K562 (cell line): ENCODE data around the gene AKAP6.

Experiments used
- CBFA2T3 ChIP-seq: fragments of 450-650 bp; IDR thresholded peaks from 2 replicates; pipeline ENCODE4 v1.6.1; 2017
- DNMT1 ChIP-seq: fragments of 450-650 bp; IDR thresholded peaks from 2 replicates; pipeline ENCODE4 v1.6.1; 2016; ENCODE audit warnings: antibody characterized with exemption, mild to moderate bottlenecking
- EHMT2 ChIP-seq: fragments of 450-650 bp; IDR thresholded peaks from 2 replicates; pipeline ENCODE4 v1.6.1; 2018; ENCODE audit warnings: antibody characterized with exemption
- FOXK1 ChIP-seq: sonication (generic); formaldehyde crosslinking; IDR thresholded peaks from 2 replicates; pipeline ENCODE4 v1.8.0; 2022; ENCODE audit warnings: missing genetic modification reagents, mild to moderate bottlenecking, borderline replicate concordance
- GABPA ChIP-seq: fragments of 200-800 bp; sonication (Bioruptor generic); conservative IDR thresholded peaks from 2 replicates; pipeline ENCODE4 v1.6.1; 2016; ENCODE audit warnings: low read depth, missing genetic modification characterization, missing compliant biosample characterization
- MAFG ChIP-seq: fragments of 450-650 bp; conservative IDR thresholded peaks from 2 replicates; pipeline ENCODE4 v1.6.1; 2016; ENCODE audit warnings: missing genetic modification characterization, missing compliant biosample characterization
- POLR2G ChIP-seq: fragments of 200-400 bp; formaldehyde crosslinking; IDR thresholded peaks from 2 replicates; pipeline ENCODE4 v1.6.1; 2017; ENCODE audit warnings: low read depth, mild to moderate bottlenecking, antibody characterized with exemption, low read length, moderate library complexity
- ZEB2 ChIP-seq: fragments of 450-650 bp; IDR thresholded peaks from 2 replicates; pipeline ENCODE4 v1.6.1; 2016
- ZNF23 ChIP-seq: fragments of 250-450 bp; sonication (Bioruptor Pico); IDR thresholded peaks from 2 replicates; pipeline ENCODE4 v1.4.0; 2020; ENCODE audit warnings: mild to moderate bottlenecking
- ZNF24 ChIP-seq: fragments of 450-650 bp; IDR thresholded peaks from 2 replicates; pipeline ENCODE4 v1.6.1; 2016
- TF ChIP-seq, protein P1 (sequence below): sonication (generic); formaldehyde crosslinking; IDR thresholded peaks from 2 replicates; pipeline ENCODE4 v1.9.0; 2022; ENCODE audit warnings: mild to moderate bottlenecking, missing genetic modification reagents
- TF ChIP-seq, protein P2 (sequence below): fragments of 450-650 bp; IDR thresholded peaks from 2 replicates; pipeline ENCODE4 v1.6.1; 2016
- TF ChIP-seq, protein P3 (sequence below), 2 experiments: fragments of 450-650 bp in 1 of 2; sonication (generic) in 1 of 2; formaldehyde crosslinking in 1 of 2; IDR thresholded peaks in 1 of 2; conservative IDR thresholded peaks in 1 of 2; 2 replicates each; pipeline versions ENCODE4 v1.6.1 to v1.8.1; 2016 to 2023; ENCODE audit warnings: mild to moderate bottlenecking in 2 of 2, moderate library complexity in 2 of 2, inconsistent platforms in 1 of 2, missing genetic modification reagents in 1 of 2

DNA sequence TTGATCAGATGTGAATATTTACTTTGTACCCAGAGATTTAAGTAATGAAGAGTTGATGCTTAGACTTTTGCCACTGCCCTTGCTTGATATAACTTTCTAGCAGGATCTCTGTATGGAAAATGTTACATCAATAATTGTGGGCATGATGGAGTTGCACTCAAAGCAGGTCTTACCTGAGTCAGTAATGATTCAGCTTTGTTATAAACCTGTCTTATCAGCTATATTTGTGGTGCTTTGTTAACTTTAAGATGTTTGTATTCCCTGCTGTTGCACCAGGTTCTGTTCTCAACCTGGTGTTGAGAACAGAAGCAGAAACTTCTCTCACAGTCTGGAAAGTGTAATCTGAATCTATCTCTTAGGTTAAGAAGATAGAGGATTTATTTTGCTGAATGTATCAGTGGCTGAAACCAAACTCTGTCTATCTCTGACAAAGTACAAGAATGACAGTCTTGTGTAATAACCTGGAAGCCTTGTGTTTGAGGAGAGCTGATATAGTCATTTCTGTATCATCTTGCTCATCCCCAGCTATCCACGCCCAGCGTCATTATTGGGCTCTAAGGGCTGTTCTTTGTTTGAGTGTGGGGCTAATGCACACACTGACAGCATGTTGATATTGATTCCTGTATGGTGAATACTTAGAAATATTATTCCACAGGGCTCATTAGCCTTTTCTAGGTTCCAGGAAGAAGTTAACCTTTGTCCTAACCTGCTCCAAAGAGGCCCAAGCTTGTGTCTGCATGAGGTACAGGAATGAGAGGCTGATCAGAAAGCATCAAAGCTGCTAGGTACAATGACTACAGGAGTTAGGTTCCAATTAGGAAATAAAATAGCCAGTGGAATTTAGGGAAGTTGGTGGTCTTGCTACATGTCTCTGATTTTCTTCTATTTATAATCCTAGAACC lies 3.6 kb downstream of the AKAP6 start:
- no peak for TF ChIP-seq CBFA2T3
- no peak for TF ChIP-seq FOXK1
- TF ChIP-seq ZNF24 = no peak
- no peak for TF ChIP-seq ZEB2
- TF ChIP-seq, protein P1, sequence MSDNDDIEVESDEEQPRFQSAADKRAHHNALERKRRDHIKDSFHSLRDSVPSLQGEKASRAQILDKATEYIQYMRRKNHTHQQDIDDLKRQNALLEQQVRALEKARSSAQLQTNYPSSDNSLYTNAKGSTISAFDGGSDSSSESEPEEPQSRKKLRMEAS = no peak
- no peak for TF ChIP-seq DNMT1
- TF ChIP-seq, protein P2, sequence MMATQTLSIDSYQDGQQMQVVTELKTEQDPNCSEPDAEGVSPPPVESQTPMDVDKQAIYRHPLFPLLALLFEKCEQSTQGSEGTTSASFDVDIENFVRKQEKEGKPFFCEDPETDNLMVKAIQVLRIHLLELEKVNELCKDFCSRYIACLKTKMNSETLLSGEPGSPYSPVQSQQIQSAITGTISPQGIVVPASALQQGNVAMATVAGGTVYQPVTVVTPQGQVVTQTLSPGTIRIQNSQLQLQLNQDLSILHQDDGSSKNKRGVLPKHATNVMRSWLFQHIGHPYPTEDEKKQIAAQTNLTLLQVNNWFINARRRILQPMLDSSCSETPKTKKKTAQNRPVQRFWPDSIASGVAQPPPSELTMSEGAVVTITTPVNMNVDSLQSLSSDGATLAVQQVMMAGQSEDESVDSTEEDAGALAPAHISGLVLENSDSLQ = no peak
- no peak for TF ChIP-seq POLR2G
- TF ChIP-seq ZNF23 (CRISPR knock-in tag) = no peak
- no peak for TF ChIP-seq GABPA (tag)
- TF ChIP-seq, protein P3, sequence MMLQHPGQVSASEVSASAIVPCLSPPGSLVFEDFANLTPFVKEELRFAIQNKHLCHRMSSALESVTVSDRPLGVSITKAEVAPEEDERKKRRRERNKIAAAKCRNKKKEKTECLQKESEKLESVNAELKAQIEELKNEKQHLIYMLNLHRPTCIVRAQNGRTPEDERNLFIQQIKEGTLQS (IDR thresholded peaks at IDR 0.05) = no peak
- TF ChIP-seq, protein P3 (CRISPR knock-in tag; conservative IDR thresholded peaks at IDR 0.05) = no peak
- TF ChIP-seq MAFG (tag) = no peak
- TF ChIP-seq EHMT2 = no peak
